GM18505 (cell line): Measurements from ENCODE around the gene ZNF185.

Experiments used
- ATAC-seq: cut with Tn5 transposase; IDR thresholded peaks from one replicate; pipeline ENCODE4 v1.9.1; 2021; ENCODE audit not compliant: unreplicated experiment
- POLR2A ChIP-seq: IDR thresholded peaks from 4 replicates; pipeline ENCODE4 v1.6.1; 2011; ENCODE audit warnings: borderline replicate concordance; ENCODE audit not compliant: insufficient read depth, insufficient read length; ENCODE audit errors: extremely low read depth

The ZNF185 gene

DNA sequence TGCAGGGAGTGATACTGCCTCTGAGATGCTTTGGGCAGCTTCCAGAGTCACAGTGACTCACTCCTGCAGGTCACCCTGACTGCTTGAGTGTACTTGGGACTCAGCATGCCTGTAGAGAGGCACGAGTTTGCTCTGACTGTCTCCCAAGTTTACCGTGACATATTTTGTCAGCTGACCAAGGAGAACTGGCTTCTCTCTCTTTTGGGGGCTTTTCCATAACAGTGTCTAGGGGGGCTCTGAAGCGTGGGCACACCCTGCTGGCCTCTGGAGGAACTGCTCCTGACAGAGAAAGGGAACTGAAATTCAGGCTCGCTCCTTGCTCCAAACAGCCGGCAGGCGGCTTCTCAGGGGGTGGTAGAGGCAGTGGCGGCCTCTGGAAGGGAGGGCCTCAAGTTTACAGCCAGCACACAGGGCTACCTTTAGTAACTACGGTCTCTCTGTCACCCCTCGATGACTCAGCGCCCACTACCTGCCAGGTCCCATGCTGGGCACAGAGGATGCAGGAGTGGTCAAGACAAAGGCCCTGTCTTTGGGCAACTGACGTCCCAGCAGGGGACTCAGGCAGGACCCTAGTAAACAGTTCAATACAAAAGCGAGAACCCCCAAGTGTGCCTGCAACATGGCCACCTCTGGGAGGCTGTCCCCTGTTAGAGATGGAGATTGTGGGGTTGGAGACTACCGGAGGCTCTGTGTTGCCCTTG lies 17.8 kb downstream of the ZNF185 start:
- no peak for TF ChIP-seq POLR2A
- ATAC-seq: peak; percentile 80

DNA sequence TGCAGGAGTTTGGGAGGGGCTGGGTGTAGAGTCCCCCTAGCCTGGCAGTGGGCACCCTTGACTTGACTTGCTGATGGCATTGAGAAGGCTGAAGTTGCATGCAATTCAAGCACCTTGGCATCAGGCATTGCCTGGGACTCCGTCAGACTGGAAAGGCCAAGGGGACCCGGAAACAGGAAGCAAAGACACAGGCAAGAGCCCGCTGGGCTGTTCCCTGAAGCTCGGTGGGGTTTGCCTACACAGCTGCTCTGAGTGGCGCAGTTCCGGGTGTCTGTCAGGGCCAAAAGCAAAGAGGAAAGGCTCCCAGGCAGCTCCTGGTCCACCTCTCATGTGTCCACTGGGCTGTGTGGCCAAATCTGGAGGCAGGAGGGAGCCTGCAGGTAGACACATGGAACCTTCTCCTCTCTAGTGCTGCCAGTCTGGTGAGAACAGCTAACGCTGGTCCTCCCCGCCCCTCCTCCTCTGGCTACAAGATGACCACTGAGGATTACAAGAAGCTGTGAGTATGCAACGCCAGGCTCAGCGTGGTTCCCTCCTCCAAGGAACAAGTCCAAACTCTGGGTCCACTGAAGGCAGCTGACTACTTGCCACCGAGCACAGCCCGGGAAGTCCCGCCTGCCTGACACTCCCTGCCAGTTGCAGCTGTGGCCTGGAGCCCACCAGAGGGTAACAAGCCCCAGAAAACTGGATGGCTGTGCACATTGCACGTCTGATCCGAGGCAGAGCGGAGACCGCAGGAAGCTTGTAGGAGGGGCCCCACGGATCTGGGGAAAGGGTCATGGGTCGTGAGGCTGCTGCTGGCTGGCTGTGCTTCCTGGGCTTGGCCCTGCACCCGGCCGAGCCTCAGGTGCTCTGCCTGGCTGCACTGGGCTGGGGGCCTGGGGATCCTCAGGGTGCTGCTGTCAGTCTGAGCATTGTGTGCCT lies 20.1 kb downstream of the ZNF185 start:
- ATAC-seq: no peak
- TF ChIP-seq POLR2A: no peak

DNA sequence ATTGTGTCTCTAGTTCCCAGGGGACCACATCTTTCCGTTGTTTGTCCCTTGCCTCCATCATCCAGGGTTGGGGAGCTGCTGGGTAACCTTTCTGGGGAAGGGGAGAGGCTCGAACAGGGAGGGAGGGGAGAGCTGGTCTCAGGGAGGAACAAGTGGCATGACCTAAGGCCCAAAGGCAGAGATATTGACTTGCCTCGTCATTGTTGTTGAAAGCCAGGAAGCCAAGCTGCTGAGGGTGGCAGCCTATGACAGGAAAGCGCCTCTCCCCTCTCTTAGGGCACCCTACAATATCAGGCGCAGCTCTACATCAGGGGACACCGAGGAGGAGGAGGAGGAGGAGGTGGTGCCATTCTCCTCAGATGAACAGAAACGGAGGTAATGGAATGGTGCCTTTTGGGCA lies 20.8 kb downstream of the ZNF185 start:
- no peak for TF ChIP-seq POLR2A
- ATAC-seq: no peak

DNA sequence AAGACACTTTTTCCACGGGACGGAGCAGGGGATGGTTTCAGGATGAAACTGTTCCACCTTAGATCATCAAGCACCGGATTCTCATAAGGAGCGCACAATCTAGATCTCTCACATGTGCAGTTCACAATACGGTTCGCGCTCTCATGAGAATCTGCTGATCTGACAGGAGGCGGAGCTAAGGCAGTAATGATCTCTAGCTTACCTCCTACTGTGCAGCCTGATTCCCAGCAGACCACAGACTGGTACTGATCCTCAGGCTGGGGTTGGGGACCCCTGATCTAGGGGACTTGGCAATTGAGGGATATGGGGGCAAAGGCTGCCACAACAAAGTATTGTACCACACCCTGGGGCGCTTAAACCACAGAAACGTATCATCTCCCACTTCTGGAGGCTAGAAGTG lies 25.7 kb downstream of the ZNF185 start:
- ATAC-seq: no peak
- TF ChIP-seq POLR2A: no peak

DNA sequence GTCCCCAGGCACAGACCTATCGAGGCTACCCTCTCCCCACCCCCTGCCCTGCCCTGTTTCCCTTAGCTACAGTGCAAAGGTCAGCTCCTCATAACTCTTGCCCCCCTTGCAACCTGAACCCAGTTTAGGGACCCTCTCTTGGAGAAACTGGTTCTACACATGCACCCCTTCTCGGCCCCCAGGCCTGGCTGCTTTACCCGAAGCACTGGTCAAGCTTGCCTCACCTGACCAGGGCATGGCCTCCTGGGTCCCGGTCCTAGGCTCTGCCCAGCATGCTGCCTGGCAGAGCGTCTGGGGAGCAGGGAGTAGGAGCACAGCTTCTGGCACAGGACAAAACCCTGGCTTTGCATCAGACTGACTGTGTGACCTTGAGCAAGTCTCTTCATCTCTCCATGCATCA lies 28.0 kb downstream of the ZNF185 start:
- no peak for TF ChIP-seq POLR2A
- no peak for ATAC-seq

DNA sequence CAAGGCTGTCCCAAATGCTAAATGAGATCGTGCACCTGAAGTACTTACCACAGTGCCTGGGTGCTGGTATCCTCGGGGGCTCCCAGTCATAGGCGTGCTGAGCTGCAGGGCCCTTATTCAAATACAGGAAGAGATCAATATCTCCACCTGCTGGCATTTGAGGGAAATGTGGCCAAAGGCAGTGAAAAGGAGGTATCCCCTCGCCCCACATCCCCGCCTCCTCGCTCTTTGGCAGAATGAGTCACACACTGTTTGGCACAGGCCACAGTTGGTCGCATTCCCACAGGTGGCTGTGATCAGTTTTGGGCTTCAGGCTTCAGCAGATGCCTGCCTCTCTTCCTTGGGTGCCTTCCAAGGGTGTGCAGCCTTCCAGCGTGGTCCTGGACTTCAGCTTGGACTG lies 28.4 kb downstream of the ZNF185 start:
- ATAC-seq: peak; percentile 70
- no peak for TF ChIP-seq POLR2A

DNA sequence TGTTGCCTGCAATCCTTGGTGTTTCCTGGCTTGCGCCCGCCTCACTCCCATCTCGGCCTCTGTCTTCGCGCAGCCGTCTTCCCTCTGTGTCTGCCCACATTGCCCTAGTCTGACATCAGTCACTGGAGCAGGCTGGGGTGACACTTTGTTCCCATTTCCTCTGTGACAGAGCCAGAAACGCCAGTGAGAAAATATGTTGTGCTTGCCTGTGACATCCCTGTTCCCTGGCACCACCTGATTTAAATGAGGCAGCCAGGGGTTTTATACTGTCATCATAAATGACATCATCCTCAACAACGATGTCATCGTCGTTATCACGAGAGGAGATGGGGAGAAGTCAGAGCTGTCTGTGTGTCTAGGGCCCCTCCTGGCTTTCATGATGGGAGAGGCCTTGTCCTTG lies 29.1 kb downstream of the ZNF185 start:
- ATAC-seq: no peak

DNA sequence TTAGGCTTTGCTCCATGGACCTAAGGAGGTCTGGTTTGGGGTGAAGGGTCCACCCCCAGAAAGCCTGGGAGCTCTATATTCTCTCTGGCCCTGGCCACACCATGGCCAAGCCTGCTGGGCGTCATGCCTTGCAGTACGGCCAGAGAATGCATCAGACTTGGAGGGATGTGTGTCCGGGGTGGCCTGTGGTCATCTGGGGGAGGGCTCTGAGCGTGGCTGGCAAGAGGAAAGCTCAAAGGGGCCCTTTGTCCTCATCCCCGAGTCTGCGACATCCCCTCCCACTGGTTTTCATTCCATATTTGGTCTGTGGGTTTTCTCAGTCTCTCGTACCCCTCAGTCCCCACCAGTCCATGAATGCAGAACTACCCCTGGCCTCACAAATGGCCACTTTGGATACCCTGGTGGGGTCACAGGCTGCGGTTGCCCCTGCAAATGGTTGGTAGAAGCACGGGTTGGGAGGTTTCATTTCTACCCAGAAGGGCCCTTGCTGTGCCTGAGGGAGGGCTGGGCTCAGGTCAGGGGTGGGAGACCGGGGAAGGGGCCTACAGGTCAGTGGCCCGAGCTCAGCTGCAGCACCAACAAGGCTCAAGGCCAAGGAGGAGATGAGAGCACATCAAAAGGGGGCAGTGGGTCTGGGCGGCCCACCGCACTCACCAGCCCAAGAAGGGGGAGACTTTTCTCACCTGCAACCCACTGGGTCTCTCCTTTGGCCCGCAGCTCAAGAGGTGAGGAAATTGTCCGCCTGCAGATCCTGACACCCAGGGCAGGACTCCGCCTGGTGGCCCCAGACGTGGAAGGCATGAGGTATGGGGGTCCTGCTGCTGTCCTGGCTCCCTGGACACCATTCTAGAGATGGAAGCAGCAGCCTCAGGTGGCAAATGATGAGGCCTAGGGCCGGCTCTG lies 30.2 kb downstream of the ZNF185 start:
- no peak for ATAC-seq
- no peak for TF ChIP-seq POLR2A

More for the DNA sequence above, 29.1 kb downstream of the ZNF185 start:
- no peak for TF ChIP-seq POLR2A

DNA sequence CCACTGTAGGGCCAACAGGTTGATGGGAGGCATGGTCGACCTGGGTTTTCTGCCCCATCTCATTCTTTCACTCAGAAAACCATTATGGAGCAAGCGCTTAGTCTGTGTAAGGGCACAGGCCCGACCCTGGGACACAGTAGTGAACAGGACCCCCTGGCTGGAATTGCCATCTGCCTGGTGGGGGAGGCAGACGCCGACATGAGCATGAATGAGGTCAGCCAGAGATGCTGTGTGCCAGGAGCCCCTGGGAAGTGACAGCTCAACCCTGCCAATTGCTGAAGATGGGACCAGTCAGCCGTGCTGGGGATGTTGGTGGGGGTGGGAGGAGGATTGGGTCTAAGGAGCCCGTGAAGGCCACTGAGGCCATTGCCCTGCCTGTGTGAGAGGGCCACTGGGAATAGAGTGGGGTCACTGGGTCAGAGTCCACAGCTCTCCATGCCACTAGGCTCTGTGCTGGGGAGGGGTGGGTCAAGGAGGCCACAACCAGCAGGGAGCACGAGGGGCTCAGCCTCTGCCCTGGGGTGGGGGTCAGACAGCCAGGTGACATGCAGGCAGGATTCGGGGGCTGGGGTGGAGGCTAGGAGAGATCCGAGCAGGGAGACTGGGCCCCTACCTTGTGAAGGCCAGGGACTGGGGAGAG lies 31.0 kb downstream of the ZNF185 start:
- ATAC-seq: no peak
- TF ChIP-seq POLR2A: no peak

DNA sequence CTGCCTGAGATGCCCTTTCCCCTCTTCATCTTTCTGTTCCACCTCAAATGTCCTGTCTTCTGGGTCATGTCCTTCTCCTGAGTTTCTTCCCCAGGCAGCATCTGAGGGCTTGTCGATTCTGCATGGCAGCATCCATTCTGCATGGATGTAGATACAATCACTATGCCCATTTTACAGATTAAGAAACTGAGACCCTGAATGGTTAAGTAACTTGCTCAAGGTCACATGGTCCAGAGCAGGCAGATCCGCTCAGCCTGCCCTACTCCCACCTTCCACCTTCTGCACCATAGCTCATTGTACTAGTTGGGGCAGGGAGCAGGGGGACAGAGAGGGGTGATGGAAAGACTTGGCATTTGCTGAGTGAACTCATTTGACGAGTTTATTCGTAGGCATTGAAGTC lies 32.0 kb downstream of the ZNF185 start:
- ATAC-seq: no peak

DNA sequence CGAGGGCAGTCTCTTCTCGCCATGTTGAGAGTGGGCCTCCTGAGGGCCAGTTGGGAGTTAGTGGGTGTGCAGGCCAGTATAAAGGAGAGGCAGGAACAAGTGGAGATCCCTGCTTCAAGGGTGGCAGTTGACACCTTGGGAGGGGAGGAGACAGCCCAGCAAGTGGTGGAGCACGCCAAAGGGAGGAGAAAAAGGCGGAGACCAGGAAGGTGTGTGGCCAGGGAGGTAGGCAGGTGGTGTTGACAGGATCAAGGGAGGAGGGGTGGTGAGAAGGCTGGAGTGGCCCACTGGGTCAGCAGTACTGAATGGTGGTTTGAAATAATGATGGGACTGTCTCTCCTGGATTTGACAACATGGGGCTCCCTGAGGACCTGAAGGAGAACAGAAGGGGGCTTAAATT lies 32.6 kb downstream of the ZNF185 start:
- TF ChIP-seq POLR2A: no peak
- no peak for ATAC-seq

More for the DNA sequence above, 32.0 kb downstream of the ZNF185 start:
- no peak for TF ChIP-seq POLR2A

DNA sequence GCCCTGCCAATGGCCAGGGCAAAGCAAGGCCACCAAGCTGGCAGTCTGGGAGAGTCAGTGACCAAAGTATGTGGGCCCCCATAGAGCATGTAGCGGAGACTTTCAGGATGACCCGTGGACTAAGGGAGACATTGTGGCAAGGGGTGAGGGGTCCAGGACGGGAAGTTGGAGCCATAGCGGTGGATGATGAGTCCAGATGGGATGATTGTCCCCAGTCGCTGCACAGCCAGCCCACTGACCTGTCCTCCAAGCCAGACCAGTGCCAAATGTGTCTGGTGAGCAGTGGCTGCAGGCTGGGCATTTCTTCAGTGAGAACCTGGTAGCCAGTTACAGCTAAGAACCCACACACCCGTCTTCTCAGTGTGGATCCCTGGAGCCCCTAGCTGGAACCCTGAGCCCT lies 34.3 kb downstream of the ZNF185 start:
- no peak for TF ChIP-seq POLR2A
- no peak for ATAC-seq
